K562 (cell line): ENCODE measurements around the gene HYPK. TPM values are rescaled to one million over a fixed set of nuclear protein-coding genes. Genes with fewer than 3 reads are reported as not detected.

Experiments
- BMI1 ChIP-seq: fragments of 150-350 bp; IDR thresholded peaks from 2 replicates; pipeline ENCODE4 v1.6.1; 2014; ENCODE audit warnings: low read length
- CREB3 ChIP-seq: fragments of 450-650 bp; conservative IDR thresholded peaks from 2 replicates; pipeline ENCODE4 v1.6.1; 2016; ENCODE audit warnings: missing genetic modification characterization, low read depth, mild to moderate bottlenecking, missing compliant biosample characterization, moderate library complexity
- CXXC5 ChIP-seq: fragments of 250-450 bp; sonication (Bioruptor Pico); IDR thresholded peaks from 2 replicates; pipeline ENCODE4 v1.8.0; 2022; ENCODE audit warnings: inconsistent platforms, mild to moderate bottlenecking, moderate library complexity
- EHMT2 ChIP-seq: fragments of 450-650 bp; IDR thresholded peaks from 2 replicates; pipeline ENCODE4 v1.6.1; 2018; ENCODE audit warnings: antibody characterized with exemption
- ELK1 ChIP-seq: sonication (generic); formaldehyde crosslinking; IDR thresholded peaks from 2 replicates; pipeline ENCODE4 v1.8.1; 2022; ENCODE audit warnings: missing genetic modification reagents
- EP300 ChIP-seq: IDR thresholded peaks from 2 replicates; pipeline ENCODE4 v1.6.1; 2012; ENCODE audit warnings: low read length, improper control_type of control experiment
- EWSR1 ChIP-seq: fragments of 450-650 bp; IDR thresholded peaks from 2 replicates; pipeline ENCODE4 v1.6.1; 2018; ENCODE audit warnings: borderline replicate concordance, mild to moderate bottlenecking, low read depth, moderate library complexity; ENCODE audit not compliant: partially characterized antibody
- LEF1 ChIP-seq: fragments of 450-650 bp; IDR thresholded peaks from 2 replicates; pipeline ENCODE4 v1.6.1; 2016; ENCODE audit warnings: mild to moderate bottlenecking
- MCM2 ChIP-seq: fragments of 450-650 bp; IDR thresholded peaks from 2 replicates; pipeline ENCODE4 v1.6.1; 2017; ENCODE audit warnings: low read depth, mild to moderate bottlenecking
- NFE2L1 ChIP-seq: fragments of 450-650 bp; IDR thresholded peaks from 2 replicates; pipeline ENCODE4 v1.6.1; 2016; ENCODE audit warnings: missing genetic modification characterization, low read depth, mild to moderate bottlenecking, missing compliant biosample characterization, moderate library complexity, borderline replicate concordance
- RB1 ChIP-seq: fragments of 450-650 bp; IDR thresholded peaks from 2 replicates; pipeline ENCODE4 v1.6.1; 2017; ENCODE audit warnings: low read depth, mild to moderate bottlenecking
- TBL1XR1 ChIP-seq, 2 experiments: IDR thresholded peaks; 2 replicates each; pipeline ENCODE4 v1.6.1; 2012; ENCODE audit warnings: improper control_type of control experiment in 2 of 2, low read length in 2 of 2, mild to moderate bottlenecking in 1 of 2
- TEAD4 ChIP-seq, 2 experiments: sonication (generic) in 1 of 2; formaldehyde crosslinking in 1 of 2; IDR thresholded peaks; 2 replicates each; pipeline versions ENCODE4 v1.6.1 to v1.8.0; 2012 to 2022; ENCODE audit warnings: borderline replicate concordance in 1 of 2, inconsistent platforms in 1 of 2, low read length in 1 of 2, mild to moderate bottlenecking in 1 of 2, missing genetic modification reagents in 1 of 2
- ZBTB49 ChIP-seq: sonication (generic); formaldehyde crosslinking; IDR thresholded peaks from 2 replicates; pipeline ENCODE4 v1.8.0; 2022; ENCODE audit warnings: missing genetic modification reagents, mild to moderate bottlenecking, borderline replicate concordance
- ZNF277 ChIP-seq: fragments of 250-450 bp; sonication (Bioruptor Pico); IDR thresholded peaks from 2 replicates; pipeline ENCODE4 v1.8.0; 2022; ENCODE audit warnings: inconsistent platforms, mild to moderate bottlenecking, moderate library complexity, borderline replicate concordance
- ZNF316 ChIP-seq: fragments of 450-650 bp; IDR thresholded peaks from 2 replicates; pipeline ENCODE4 v1.6.1; 2016
- ZNF41 ChIP-seq: fragments of 250-450 bp; sonication (Bioruptor Pico); conservative IDR thresholded peaks from 2 replicates; pipeline ENCODE4 v1.4.0; 2020; ENCODE audit warnings: mild to moderate bottlenecking
- ZNF592 ChIP-seq: fragments of 450-650 bp; IDR thresholded peaks from 2 replicates; pipeline ENCODE4 v1.6.1; 2017; ENCODE audit warnings: antibody characterized with exemption, mild to moderate bottlenecking
- polyA plus RNA-seq, 8 experiments: library from polyadenylated mRNA; depleted of rRNA in 4 of 8; stranded (reverse) in 5 of 8; unstranded in 3 of 8; fragments of >200 nt; fragmentation: Nextera tagmentation in 2 of 8; fragmentation: Illumina TruSeq in 1 of 8; extraction: Ambion mirVana in 2 of 8; extraction: Trizol in 1 of 8; gene quantifications; 2 replicates each; pipeline versions ENCODE4 v1.2.1 to v1.2.3, GENCODE V29; 2011 to 2014; ENCODE audit warnings: inconsistent platforms in 1 of 8, missing spikeins in 1 of 8
- total RNA-seq, 7 experiments: library from RNA; depleted of rRNA in 6 of 7; stranded (reverse); fragments of >200 nt in 6 of 7; fragmentation: Illumina TruSeq in 2 of 7; extraction: Trizol in 2 of 7; gene quantifications; 2 replicates each; pipeline versions ENCODE4 v1.2.1 to v1.2.3, GENCODE V29; 2011 to 2021; ENCODE audit warnings: low replicate concordance in 1 of 7

HYPK gene
- total and polyA plus RNA-seq, 9 of the 15 experiments (the other 6 are each of a cell fraction or from before 2014, with no cell fraction given): 7.2 to 28.0 (median 21.1) TPM

- TF ChIP-seq ZNF592 (no peak), ZNF277 (CRISPR knock-in tag) (no peak), MCM2 (no peak), LEF1 (no peak), EWSR1 (no peak), RB1 (no peak), ZBTB49 (no peak), EP300 (no peak), ZNF41 (CRISPR knock-in tag) (no peak), TEAD4 (IDR thresholded peaks at IDR 0.05; ENCODE audit: low read length) (0 out of 2 replicates have a peak, but pooled peaks have one; percentile 26), TEAD4 (CRISPR knock-in tag; IDR thresholded peaks at IDR 0.05; ENCODE audit: borderline replicate concordance) (no peak), ELK1 (no peak), NFE2L1 (no peak), EHMT2 (no peak), BMI1 (no peak), TBL1XR1 (IDR thresholded peaks at IDR 0.05; ENCODE audit: low read length in 2 of 2) (no peak), ZNF316 (peak; percentile 51), CREB3 (tag) (no peak), CXXC5 (CRISPR knock-in tag) (no peak)
These were observed 7.5 kb upstream of the HYPK start (continued) for GRCh38 chr15:43792761-43793476.
